Naive B cell (primary cell): ENCODE measurements around the gene GAN. TPM values are rescaled to one million over a fixed set of nuclear protein-coding genes. Genes with fewer than 3 reads are reported as not detected.
"Not testable (repeated sequence)": the region's sequence is repeated elsewhere in the genome, so short reads cannot be mapped to it uniquely, and the experiment has no call there.

Experiments used
- ATAC-seq, 2 donors: fragments of 150-1000 bp; cut with Tn5 transposase; 2 replicates each; pipeline ENCODE4 v1.10.0; 2021; ENCODE audit warnings: low read depth in 2 of 2, mild to moderate bottlenecking in 2 of 2, moderate library complexity in 2 of 2
- DNase-seq: peaks from one replicate; pipeline ENCODE4 v3.0.0; 2022
- H3K27ac Mint-ChIP-seq, 6 donors: one replicate each; pipeline ENCODE4 v1.8.0; 2020 to 2022; ENCODE audit warnings: mild to moderate bottlenecking in 6 of 6, mixed read lengths in 6 of 6, moderate library complexity in 5 of 6, inconsistent platforms in 2 of 6
- H3K27me3 Mint-ChIP-seq, 3 donors: one replicate each; pipeline ENCODE4 v1.8.0; 2021 to 2022; ENCODE audit warnings: mixed read lengths in 3 of 3, mild to moderate bottlenecking in 1 of 3
- H3K36me3 Mint-ChIP-seq, 2 donors: one replicate each; pipeline ENCODE4 v1.8.0; 2020 to 2022; ENCODE audit warnings: mixed read lengths in 2 of 2, inconsistent platforms in 1 of 2, mild to moderate bottlenecking in 1 of 2
- H3K4me1 Mint-ChIP-seq, 3 donors: one replicate each; pipeline ENCODE4 v1.8.0; 2020 to 2022; ENCODE audit warnings: mixed read lengths in 3 of 3, inconsistent platforms in 1 of 3, mild to moderate bottlenecking in 1 of 3, moderate library complexity in 1 of 3
- H3K4me3 Mint-ChIP-seq, 8 donors: one replicate each; pipeline ENCODE4 v1.8.0; 2020 to 2022; ENCODE audit warnings: mild to moderate bottlenecking in 8 of 8, mixed read lengths in 8 of 8, moderate library complexity in 8 of 8, inconsistent platforms in 2 of 8
- H3K9me3 Mint-ChIP-seq, 7 donors: one replicate each; pipeline ENCODE4 v1.8.0; 2020 to 2022; ENCODE audit warnings: mixed read lengths in 7 of 7, mild to moderate bottlenecking in 5 of 7, inconsistent platforms in 2 of 7, moderate library complexity in 1 of 7
- polyA plus RNA-seq, 6 donors: library from polyadenylated mRNA; unstranded; fragments of 300-500 nt; fragmentation: Illumina TruSeq; gene quantifications; one replicate each; pipeline ENCODE4 v1.2.3, GENCODE V29; 2021; ENCODE audit warnings: low read depth in 6 of 6

GAN gene
- polyA plus RNA-seq, 6 donors from 2014 or later, result 0.49 to 2.5 (median 1.6) TPM

DNA sequence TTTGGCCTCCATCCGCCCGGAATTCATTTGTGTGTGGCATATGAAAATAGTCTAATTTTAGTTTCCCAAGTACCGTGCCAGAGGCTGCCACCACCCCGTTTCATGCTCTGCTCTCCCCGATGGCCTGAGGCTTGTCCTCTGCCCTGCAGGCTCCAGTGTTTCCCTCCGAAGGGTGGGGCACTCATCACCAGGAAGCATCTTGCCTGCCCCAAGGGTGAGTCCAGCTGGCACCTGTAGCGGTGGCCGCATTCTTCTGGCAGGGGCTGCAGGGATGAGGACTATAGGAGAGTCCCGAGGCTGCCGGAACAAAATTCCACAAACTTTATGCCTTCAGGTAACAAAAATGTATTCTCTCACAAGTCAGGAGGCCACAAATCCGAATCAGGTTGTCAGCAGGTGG lies 106.8 kb downstream of the GAN start:
- Mint-ChIP-seq H3K4me3 (no peak overlapping the region), H3K4me1 (peaks cover 12 to 26% (median 25%) of the 10 kb centered on the region in 3 donors), H3K27ac (no peak overlapping the region), H3K27me3 (no peaks in the 10 kb centered on the region), H3K9me3 (peaks cover 0 to 4% (median 0%) of the 10 kb centered on the region in 7 donors), H3K36me3 (no peaks in the 10 kb centered on the region)
- no peak for DNase-seq
- no peak for ATAC-seq

DNA sequence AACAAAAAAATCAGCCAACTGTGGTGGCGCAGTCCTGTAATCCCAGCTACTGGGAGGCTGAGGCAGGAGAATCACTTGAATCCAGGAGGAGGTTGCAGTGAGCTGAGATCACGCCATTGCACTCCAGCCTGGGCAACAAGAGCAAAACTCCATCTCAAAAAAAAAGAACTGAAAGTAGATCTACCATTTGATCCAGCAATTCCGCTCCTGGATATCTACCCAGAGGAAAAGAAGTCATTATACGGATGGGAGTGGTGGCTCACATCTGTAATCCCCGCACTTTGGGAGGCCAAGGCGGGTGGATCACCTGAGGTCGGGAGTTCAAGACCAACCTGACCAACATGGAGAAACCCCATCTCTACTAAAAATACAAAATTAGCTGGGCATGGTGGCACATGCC lies 107.4 kb downstream of the GAN start:
- not testable (repeated sequence) for H3K4me3 Mint-ChIP-seq, ATAC-seq, H3K27ac Mint-ChIP-seq, H3K36me3 Mint-ChIP-seq, H3K27me3 Mint-ChIP-seq, H3K9me3 Mint-ChIP-seq, DNase-seq
- H3K4me1 Mint-ChIP-seq, result peaks cover 12 to 26% (median 25%) of the 10 kb centered on the region in 3 donors

DNA sequence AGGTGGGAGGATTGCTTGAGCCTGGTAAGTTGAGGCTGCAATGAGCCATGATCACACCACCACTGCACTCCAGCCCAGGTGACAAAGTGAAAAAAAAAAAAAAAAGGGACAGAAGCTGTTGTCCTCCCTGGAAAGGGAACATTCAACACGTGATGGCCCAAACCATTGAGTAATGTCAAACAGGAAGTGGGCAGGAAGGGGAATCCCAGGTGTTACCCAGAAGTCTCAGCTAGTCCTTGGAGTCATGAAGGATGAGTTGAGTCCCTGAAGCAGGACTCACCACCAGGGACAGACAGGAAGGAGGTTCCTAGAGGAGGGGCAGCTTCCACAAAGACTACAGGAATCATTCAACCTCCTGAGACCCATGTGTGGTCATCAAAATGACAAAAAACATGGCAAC lies 110.0 kb downstream of the GAN start:
- Mint-ChIP-seq H3K4me3 (peak overlapping the region in 5 of 8 donors; percentile 25 to 71 (median 61)), H3K27ac (peak overlapping the region in 4 of 6 donors; percentile 10 to 90 (median 67)), H3K9me3 (peaks cover 0 to 4% (median 0%) of the 10 kb centered on the region in 7 donors), H3K27me3 (peaks cover 0 to 4% (median 0%) of the 10 kb centered on the region in 3 donors), H3K36me3 (no peaks in the 10 kb centered on the region), H3K4me1 (peaks cover 18 to 33% (median 31%) of the 10 kb centered on the region in 3 donors)
- DNase-seq (peak; percentile 37), ATAC-seq (peak; percentile 63 to 74)

DNA sequence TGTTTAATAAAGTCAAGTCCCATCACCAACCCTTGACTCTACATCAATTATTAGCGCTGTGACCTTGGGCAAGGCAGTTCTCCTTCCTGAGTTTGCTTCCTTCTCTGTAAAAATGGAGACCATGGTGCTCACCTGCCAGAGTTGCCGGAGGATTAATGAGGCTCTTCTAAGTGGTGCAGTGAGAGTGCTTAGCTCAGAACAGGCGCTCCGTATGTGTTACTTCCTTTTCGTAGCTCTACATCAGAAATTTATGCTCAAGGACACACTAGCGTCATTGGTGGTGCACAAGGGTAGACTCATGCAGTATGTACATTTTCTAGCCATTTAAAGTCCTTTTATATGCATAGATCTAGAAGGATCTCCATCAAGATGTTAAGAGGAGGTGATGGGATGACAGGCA lies 112.5 kb downstream of the GAN start:
- Mint-ChIP-seq H3K27me3 (peaks cover 0 to 4% (median 0%) of the 10 kb centered on the region in 3 donors), H3K4me1 (peaks cover 15 to 21% (median 21%) of the 10 kb centered on the region in 3 donors), H3K27ac (no peak overlapping the region), H3K36me3 (no peaks in the 10 kb centered on the region), H3K9me3 (peaks cover 0 to 4% (median 0%) of the 10 kb centered on the region in 7 donors), H3K4me3 (no peak overlapping the region)
- ATAC-seq (peak in 1 of 2 donors; percentile 32), DNase-seq (no peak)

DNA sequence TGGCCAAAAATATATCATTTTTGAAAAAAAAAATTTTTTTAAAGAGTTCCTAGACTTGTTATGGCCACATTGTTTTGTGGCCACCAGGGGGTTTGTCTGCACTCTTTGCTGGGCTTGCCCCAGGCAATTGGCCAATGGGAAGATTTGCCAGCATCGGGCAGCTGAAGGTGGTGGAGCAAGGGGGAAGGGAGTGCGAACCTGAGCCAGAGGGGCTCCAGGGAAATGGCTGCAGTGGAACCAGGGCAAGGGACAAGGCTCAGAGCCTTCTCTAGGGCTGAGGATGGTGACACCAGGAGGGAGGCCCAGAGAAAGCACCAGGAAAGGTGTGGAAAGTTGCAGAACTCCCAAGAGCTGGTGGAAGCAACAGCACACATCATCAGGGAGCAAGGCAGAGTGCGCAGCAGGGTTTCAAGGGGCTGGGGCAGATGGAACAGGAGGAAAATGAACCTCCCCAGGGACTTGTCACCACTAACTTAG lies 114.3 kb downstream of the GAN start:
- DNase-seq, result peak; percentile 38
- ATAC-seq, result peak; percentile 47 to 73
- peak overlapping the region in 5 of 6 donors; percentile 32 to 92 (median 70) for H3K27ac Mint-ChIP-seq
- H3K4me3 Mint-ChIP-seq, result peak overlapping the region in 1 of 8 donors; percentile 84
- peaks cover 21 to 35% (median 27%) of the 10 kb centered on the region in 3 donors for H3K4me1 Mint-ChIP-seq
- peaks cover 0 to 4% (median 0%) of the 10 kb centered on the region in 7 donors for H3K9me3 Mint-ChIP-seq
- H3K36me3 Mint-ChIP-seq, result no peaks in the 10 kb centered on the region
- H3K27me3 Mint-ChIP-seq, result peaks cover 0 to 4% (median 0%) of the 10 kb centered on the region in 3 donors

DNA sequence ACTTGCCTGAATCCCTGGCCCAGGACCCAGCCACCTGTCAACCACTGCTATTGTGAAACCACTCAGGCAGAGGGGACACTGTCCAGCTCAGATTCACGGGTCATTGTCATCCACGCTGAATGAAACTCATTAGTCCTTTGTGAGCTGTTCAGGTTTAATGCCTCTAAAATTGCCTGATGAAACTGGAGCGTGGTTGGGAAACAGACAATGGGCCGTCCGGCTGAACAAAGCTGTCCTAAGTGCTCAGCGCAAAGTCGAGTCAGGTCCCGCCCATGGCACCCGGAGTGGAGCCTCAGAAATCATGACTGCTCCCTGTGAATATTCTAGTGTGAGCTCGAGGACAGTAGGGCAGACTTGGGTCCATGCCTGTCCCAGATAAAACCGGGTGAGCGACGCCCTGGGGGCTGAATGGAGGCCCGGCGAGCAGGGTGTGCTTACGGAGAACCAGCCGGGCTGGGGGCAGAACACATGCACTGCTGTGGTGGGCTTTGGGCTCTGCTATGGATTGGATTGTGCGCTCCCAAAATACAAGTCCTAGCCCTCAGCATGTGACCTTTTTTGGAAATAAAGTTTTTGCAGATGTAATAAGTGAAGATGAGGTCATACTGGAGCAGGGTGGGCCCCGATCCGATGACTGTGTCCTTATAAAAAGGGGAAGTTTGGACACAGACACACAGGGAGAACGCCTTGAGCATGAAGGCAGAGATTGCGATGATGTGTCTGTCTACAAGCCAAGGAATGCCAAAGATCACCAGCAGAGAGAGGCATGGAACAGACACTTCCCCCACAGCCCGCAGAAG lies 117.0 kb downstream of the GAN start:
- H3K4me1 Mint-ChIP-seq, result peaks cover 12 to 20% (median 16%) of the 10 kb centered on the region in 3 donors
- H3K36me3 Mint-ChIP-seq, result no peaks in the 10 kb centered on the region
- peak overlapping the region in 2 of 6 donors; percentile 47 to 64 for H3K27ac Mint-ChIP-seq
- H3K4me3 Mint-ChIP-seq, result no peak overlapping the region
- DNase-seq, result no peak
- peaks cover 0 to 6% (median 0%) of the 10 kb centered on the region in 3 donors for H3K27me3 Mint-ChIP-seq
- no peak for ATAC-seq
- H3K9me3 Mint-ChIP-seq, result no peaks in the 10 kb centered on the region

DNA sequence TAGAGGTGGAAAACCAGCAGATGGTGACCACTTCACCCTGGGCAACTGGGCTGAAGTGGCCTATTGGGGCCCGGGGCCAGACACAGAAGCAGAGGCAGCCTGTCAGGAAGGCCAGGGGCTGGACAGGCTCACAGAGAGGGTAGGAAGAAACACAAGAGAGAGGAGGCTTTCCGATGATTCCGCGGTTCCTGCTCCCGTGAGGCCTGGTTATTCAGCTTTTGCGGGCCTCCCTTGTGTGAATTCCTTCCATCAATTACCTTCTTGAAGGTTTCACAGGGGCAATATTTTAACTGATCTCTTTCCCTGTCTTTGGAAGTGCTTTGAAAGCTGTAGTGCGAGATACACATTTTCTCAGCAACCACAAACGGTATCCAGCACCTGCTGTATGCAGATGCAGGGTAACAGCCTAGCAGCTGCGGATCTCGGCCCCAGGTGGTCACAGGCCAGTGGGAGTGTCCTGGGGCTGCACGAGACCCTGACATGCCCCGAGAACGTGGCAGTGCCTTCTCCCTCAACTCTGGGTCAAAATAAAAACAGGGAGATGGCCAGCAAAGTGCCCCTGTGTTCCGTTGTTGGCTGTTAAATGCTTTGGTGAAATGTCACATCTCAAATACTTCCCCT lies 118.3 kb downstream of the GAN start:
- Mint-ChIP-seq H3K4me1 (peaks cover 12 to 20% (median 16%) of the 10 kb centered on the region in 3 donors), H3K27ac (peak overlapping the region in 5 of 6 donors; percentile 64 to 79 (median 67))
- no peak for DNase-seq

DNA sequence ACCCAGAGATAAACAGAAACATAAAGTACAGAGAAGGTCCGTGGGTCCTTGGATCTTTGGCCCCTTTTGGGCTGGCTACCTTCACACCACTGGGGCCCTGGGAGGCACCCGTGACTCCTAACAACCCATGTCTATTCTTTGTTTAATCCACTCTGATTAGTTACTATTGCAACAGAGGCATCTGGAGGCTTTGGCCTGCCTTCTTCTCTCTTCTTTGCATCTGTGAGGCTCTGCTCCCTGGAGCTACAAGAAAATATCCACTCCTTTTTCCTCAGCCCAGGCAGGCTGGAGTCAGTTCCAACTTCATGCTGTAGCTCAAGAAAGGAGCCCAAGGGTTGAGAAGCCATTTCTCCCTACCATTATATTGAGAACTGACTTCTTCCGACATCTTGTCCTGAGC lies 120.3 kb downstream of the GAN start:
- Mint-ChIP-seq H3K27ac (no peak overlapping the region), H3K27me3 (peaks cover 0 to 20% (median 0%) of the 10 kb centered on the region in 3 donors), H3K4me3 (no peak overlapping the region)

More for the DNA sequence above, 118.3 kb downstream of the GAN start:
- Mint-ChIP-seq H3K27me3 (peaks cover 0 to 19% (median 0%) of the 10 kb centered on the region in 3 donors), H3K36me3 (no peaks in the 10 kb centered on the region), H3K9me3 (no peaks in the 10 kb centered on the region), H3K4me3 (peak overlapping the region in 6 of 8 donors; percentile 5 to 66 (median 43))
- peak; percentile 49 to 58 for ATAC-seq

DNA sequence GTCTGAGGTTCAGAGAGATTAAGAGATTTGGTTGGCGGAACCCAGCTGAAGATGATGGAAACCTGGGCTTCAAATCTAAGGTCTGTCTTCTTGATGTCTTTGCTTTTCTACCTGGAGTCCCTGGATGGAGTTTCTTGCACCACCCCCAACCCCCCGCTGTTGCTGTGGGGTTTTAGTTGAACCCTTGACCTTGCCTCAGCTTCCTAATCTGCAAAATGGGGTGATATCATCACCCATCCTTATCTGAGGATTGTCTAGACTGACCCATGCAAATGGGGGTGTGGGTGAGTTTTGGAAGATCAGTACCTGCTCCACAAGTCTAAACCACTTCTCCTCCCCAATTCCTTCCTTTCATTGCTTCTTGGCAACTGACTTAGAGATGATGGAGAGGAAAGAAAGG lies 120.8 kb downstream of the GAN start:
- peaks cover 0 to 20% (median 0%) of the 10 kb centered on the region in 3 donors for H3K27me3 Mint-ChIP-seq
- ATAC-seq, result no peak
- H3K4me1 Mint-ChIP-seq, result peaks cover 6 to 14% (median 9%) of the 10 kb centered on the region in 3 donors
- H3K36me3 Mint-ChIP-seq, result no peaks in the 10 kb centered on the region
- no peak overlapping the region for H3K27ac Mint-ChIP-seq
- no peak for DNase-seq
- H3K4me3 Mint-ChIP-seq, result no peak overlapping the region
- H3K9me3 Mint-ChIP-seq, result no peaks in the 10 kb centered on the region

More for the DNA sequence above, 120.3 kb downstream of the GAN start:
- no peak for DNase-seq
- peaks cover 6 to 14% (median 9%) of the 10 kb centered on the region in 3 donors for H3K4me1 Mint-ChIP-seq
- ATAC-seq, result no peak
- H3K36me3 Mint-ChIP-seq, result no peaks in the 10 kb centered on the region
- H3K9me3 Mint-ChIP-seq, result no peaks in the 10 kb centered on the region

DNA sequence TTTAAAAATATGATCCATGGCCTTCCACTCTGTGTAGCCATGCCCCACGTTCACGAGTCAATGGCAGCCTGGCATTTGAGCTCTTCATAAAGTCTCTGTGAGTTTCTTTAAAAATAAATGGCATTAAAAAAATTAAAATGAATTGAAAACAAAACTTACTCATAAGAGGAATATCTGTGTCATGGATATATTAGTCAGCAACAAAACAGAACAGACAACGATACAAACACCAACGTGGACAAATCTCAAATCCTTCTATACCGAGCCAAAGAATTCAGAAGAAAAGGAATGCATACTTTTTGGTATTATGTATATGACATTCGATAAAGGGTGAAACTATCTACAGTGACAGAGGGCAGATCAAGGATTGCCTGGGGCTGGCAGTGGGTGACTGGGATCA lies 121.6 kb downstream of the GAN start:
- H3K27me3 Mint-ChIP-seq, result peaks cover 0 to 20% (median 0%) of the 10 kb centered on the region in 3 donors
- H3K9me3 Mint-ChIP-seq, result no peaks in the 10 kb centered on the region
- peaks cover 6 to 14% (median 9%) of the 10 kb centered on the region in 3 donors for H3K4me1 Mint-ChIP-seq
- H3K36me3 Mint-ChIP-seq, result no peaks in the 10 kb centered on the region
- peak overlapping the region in 2 of 6 donors; percentile 16 to 53 for H3K27ac Mint-ChIP-seq
- ATAC-seq (no peak), DNase-seq (no peak)
- H3K4me3 Mint-ChIP-seq, result no peak overlapping the region

DNA sequence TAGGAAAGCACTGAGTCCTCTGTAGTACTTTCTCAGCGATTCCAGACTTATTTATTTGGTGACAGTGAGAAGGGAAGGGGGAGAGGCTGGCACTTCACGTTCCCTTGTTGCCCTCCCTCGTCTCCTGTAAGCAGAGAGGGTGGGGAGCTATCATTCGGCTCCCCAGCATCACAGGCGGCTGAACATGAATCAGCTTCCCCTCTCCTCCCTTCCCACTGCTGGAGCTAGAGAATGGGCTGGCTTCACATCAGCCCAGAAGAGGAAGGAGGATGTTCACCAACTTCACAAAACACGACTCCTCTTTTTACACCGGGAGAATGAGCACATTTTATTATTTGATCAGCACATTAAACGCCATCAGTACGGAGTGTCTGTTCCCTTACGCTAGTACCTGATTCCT lies 123.1 kb downstream of the GAN start:
- Mint-ChIP-seq H3K27ac (peak overlapping the region in 1 of 6 donors; percentile 9), H3K9me3 (no peaks in the 10 kb centered on the region), H3K4me3 (no peak overlapping the region), H3K27me3 (peaks cover 0 to 20% (median 0%) of the 10 kb centered on the region in 3 donors), H3K36me3 (no peaks in the 10 kb centered on the region), H3K4me1 (peaks cover 8 to 13% (median 12%) of the 10 kb centered on the region in 3 donors)
- ATAC-seq (no peak), DNase-seq (no peak)
